ENCODE measurements around the gene APOL1.
"Not testable (repeated sequence)": the region's sequence is repeated elsewhere in the genome, so short reads cannot be mapped to it uniquely, and the experiment has no call there.

Gene APOL1

DNA sequence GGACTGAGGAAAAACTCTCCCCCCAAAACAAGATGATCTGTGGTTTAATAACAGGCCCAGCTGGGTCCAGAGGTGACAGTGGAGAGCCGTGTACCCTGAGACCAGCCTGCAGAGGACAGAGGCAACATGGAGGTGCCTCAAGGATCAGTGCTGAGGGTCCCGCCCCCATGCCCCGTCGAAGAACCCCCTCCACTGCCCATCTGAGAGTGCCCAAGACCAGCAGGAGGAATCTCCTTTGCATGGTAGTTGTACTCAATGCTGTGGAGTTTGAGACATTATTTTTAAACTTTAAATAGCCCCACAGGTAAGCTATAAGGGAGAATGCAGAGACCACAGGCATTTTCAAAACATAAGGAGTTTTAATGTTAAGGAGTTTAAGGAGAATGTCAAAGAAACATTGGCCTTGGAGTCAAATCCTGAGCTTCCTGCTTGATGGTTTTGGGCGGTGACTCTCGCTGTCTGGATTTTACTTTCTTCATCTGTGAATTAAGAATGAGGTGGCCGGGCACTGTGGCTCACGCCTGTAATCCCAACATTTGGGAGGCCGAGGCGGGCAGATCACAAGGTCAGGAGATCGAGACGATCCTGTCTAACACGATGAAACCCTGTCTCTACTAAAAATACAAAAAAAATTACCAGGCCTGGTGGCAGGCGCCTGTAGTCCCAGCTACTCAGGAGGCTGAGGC is 6.8 kb downstream of the APOL1 start:
- in situ Hi-C loops (cut with MboI; ENCODE audit: low pct_unique_long_range_greater_than_20kb, low sequenced_read_pairs, unreplicated experiment): no loop called here
- DNase-seq (ENCODE audit: low spot score): no peak
- TF ChIP-seq, protein P1, sequence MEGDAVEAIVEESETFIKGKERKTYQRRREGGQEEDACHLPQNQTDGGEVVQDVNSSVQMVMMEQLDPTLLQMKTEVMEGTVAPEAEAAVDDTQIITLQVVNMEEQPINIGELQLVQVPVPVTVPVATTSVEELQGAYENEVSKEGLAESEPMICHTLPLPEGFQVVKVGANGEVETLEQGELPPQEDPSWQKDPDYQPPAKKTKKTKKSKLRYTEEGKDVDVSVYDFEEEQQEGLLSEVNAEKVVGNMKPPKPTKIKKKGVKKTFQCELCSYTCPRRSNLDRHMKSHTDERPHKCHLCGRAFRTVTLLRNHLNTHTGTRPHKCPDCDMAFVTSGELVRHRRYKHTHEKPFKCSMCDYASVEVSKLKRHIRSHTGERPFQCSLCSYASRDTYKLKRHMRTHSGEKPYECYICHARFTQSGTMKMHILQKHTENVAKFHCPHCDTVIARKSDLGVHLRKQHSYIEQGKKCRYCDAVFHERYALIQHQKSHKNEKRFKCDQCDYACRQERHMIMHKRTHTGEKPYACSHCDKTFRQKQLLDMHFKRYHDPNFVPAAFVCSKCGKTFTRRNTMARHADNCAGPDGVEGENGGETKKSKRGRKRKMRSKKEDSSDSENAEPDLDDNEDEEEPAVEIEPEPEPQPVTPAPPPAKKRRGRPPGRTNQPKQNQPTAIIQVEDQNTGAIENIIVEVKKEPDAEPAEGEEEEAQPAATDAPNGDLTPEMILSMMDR (IDR thresholded peaks at IDR 0.05; ENCODE audit: extremely low read depth, insufficient read depth, missing control alignments): no peak

DNA sequence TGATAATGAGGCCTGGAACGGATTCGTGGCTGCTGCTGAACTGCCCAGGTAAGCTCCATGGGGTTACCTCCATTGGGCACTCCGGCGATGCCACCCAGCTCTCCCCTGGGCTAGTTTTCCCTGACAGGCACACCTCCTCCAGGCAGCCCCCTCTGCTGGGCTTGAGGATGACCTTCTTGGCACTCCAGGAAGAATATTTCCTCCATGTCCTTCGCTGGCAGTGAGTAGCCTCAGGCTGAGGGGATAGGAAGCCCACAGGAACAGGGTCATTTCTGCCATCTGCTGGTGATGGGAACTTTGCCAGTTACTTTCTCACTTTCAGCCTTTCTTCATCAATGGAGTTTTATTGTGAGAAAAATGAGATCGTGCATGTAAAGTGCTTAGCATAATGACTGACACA is 8.7 kb downstream of the APOL1 start:
- DNase-seq (ENCODE audit: low spot score); in situ Hi-C loops (cut with MboI; ENCODE audit: low pct_unique_long_range_greater_than_20kb, low sequenced_read_pairs, unreplicated experiment): not testable (repeated sequence)

DNA sequence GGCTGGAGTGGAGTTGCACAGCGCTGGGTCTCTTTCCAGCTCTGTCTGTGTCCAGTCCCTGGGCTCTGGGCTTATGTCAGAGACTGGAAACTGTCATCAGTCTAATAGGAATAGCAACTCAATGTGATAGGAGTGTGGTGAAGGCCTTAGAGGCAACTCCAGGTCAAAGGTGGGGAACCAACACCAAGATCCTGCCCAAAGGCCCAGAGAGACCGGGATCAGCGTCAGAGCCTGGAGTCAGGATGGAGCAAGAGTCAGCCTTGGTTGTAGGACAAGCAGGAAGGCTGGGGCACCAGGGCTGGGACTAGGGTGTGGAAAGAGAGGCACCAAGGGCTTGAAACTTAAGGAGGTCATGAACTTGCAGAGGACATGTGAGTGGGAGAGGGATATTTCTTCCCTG is 9.4 kb downstream of the APOL1 start:
- in situ Hi-C loops (cut with MboI; ENCODE audit: low pct_unique_long_range_greater_than_20kb, low sequenced_read_pairs, unreplicated experiment); DNase-seq (ENCODE audit: low spot score): not testable (repeated sequence)

DNA sequence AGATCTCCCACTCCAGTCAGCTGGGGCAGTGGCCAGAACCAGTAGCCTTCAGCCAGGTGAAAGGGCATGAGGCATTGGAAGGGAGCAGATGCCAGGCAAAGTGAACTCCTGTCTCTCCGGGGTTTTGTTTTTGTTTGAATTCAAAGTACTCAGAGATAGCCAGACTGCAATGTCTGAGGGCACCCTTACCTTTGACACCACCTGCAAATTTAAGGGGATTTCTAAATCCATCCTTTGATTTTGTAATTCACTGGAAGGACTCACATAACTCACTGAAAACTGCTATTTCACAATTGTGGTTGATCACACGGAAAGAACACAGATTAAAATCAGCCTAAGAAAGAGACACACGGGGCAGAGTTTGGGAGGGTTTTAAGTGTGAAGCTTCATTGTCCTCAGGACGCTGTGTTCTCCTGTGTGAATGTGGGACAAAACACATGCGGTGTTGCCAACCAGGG is 10.3 kb downstream of the APOL1 start:
- DNase-seq (ENCODE audit: low spot score); in situ Hi-C loops (cut with MboI; ENCODE audit: low pct_unique_long_range_greater_than_20kb, low sequenced_read_pairs, unreplicated experiment): not testable (repeated sequence)

GRCh38 chr22:36263886-36264664 is 11.1 kb downstream of the APOL1 start:
- in situ Hi-C loops (cut with MboI; ENCODE audit: low pct_unique_long_range_greater_than_20kb, low sequenced_read_pairs, unreplicated experiment); DNase-seq (ENCODE audit: low spot score): not testable (repeated sequence)

DNA sequence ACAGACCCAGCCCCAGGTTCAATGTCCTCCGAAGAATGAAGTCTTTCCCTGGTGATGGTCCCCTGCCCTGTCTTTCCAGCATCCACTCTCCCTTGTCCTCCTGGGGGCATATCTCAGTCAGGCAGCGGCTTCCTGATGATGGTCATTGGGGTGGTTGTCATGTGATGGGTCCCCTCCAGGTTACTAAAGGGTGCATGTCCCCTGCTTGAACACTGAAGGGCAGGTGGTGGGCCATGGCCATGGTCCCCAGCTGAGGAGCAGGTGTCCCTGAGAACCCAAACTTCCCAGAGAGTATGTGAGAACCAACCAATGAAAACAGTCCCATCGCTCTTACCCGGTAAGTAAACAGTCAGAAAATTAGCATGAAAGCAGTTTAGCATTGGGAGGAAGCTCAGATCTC is 14.1 kb downstream of the APOL1 start:
- in situ Hi-C loops (cut with MboI; ENCODE audit: low pct_unique_long_range_greater_than_20kb, low sequenced_read_pairs, unreplicated experiment): no loop called here
- no peak for DNase-seq (ENCODE audit: low spot score)
- TF ChIP-seq, protein P1 (IDR thresholded peaks at IDR 0.05; ENCODE audit: extremely low read depth, insufficient read depth, missing control alignments): no peak

GRCh38 chr22:36267896-36268485 is 15.1 kb downstream of the APOL1 start:
- TF ChIP-seq, protein P1 (IDR thresholded peaks at IDR 0.05; ENCODE audit: extremely low read depth, insufficient read depth, missing control alignments): no peak
- in situ Hi-C loops (cut with MboI; ENCODE audit: low pct_unique_long_range_greater_than_20kb, low sequenced_read_pairs, unreplicated experiment): no loop called here
- no peak for DNase-seq (ENCODE audit: low spot score)

DNA sequence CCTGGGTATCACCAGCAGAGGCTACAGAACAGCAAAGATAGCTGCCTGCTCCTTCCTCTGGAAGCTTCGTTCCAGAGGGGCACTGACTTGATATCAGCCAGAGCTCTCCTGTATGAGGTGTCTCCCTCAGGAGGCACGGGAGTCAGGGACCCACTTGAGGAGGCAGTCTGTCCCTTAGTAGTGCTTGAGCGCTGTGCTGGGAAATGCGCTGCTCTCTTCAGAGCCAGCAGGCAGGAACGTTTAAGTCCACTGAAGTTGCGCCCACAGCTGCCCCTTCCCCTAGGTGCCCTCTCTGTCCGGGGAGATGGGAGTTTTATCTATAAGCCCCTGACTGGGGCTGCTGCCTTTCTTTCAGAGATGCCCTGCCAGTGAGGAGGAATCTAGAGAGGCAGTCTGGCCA is 18.3 kb downstream of the APOL1 start:
- in situ Hi-C loops (cut with MboI; ENCODE audit: low pct_unique_long_range_greater_than_20kb, low sequenced_read_pairs, unreplicated experiment); DNase-seq (ENCODE audit: low spot score): not testable (repeated sequence)

DNA sequence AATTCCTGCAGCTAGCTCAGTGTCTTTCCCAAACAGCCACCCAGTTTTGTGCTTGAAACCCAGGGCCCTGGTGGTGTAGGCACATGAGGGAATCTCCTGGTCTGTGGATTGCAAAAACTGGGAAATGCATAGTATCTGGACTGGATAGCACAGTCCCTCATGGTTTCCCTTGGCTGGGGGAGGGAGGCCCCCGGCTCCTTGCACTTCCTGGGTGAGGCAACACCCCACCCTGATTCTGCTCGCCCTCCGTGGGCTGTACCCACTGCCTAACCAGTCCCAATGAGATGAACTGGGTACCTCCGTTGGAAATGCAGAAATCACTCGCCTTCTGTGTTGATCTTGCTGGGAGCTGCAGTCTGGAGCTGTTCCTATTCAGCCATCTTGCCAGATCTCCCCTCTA is 19.0 kb downstream of the APOL1 start:
- in situ Hi-C loops (cut with MboI; ENCODE audit: low pct_unique_long_range_greater_than_20kb, low sequenced_read_pairs, unreplicated experiment); DNase-seq (ENCODE audit: low spot score): not testable (repeated sequence)
